T-helper 17 cell (primary cell): Measurements from ENCODE around the gene CFAP73. TPM values are rescaled to one million over a fixed set of nuclear protein-coding genes. Genes with fewer than 3 reads are reported as not detected.

ENCODE experiments used
- ATAC-seq: fragments of 150-1000 bp; cut with Tn5 transposase; 2 replicates; pipeline ENCODE4 v1.10.0; 2021; ENCODE audit warnings: mild to moderate bottlenecking, moderate library complexity
- DNase-seq, 3 donors: peaks; one replicate each; pipeline versions ENCODE4 v3.0.0 to v3.0.0-alpha.2; 2020 to 2021
- H3K9me3 ChIP-seq: one replicate; pipeline ENCODE4 v1.7.0; 2013; ENCODE audit warnings: low read length, mild to moderate bottlenecking; ENCODE audit not compliant: control insufficient read depth, poor library complexity, severe bottlenecking
- H3K27ac Mint-ChIP-seq: one replicate; pipeline ENCODE4 v1.8.0; 2022; ENCODE audit warnings: mild to moderate bottlenecking, moderate library complexity, mixed read lengths
- H3K27me3 Mint-ChIP-seq: one replicate; pipeline ENCODE4 v1.8.0; 2022; ENCODE audit warnings: mixed read lengths
- H3K36me3 Mint-ChIP-seq: one replicate; pipeline ENCODE4 v1.8.0; 2022; ENCODE audit warnings: low read depth, mixed read lengths
- H3K4me1 Mint-ChIP-seq: one replicate; pipeline ENCODE4 v1.8.0; 2022; ENCODE audit warnings: mild to moderate bottlenecking, mixed read lengths
- H3K4me3 Mint-ChIP-seq: one replicate; pipeline ENCODE4 v1.8.0; 2022; ENCODE audit warnings: mild to moderate bottlenecking, moderate library complexity, mixed read lengths
- total RNA-seq, 4 donors: library from RNA in 2 of 4; stranded (reverse) in 2 of 4; gene quantifications; one replicate each; pipeline ENCODE4 v1.2.3 and lab custom pipeline; 2022 to 2026

The CFAP73 gene
- total RNA-seq, 2 donors from 2014 or later: not detected

DNA sequence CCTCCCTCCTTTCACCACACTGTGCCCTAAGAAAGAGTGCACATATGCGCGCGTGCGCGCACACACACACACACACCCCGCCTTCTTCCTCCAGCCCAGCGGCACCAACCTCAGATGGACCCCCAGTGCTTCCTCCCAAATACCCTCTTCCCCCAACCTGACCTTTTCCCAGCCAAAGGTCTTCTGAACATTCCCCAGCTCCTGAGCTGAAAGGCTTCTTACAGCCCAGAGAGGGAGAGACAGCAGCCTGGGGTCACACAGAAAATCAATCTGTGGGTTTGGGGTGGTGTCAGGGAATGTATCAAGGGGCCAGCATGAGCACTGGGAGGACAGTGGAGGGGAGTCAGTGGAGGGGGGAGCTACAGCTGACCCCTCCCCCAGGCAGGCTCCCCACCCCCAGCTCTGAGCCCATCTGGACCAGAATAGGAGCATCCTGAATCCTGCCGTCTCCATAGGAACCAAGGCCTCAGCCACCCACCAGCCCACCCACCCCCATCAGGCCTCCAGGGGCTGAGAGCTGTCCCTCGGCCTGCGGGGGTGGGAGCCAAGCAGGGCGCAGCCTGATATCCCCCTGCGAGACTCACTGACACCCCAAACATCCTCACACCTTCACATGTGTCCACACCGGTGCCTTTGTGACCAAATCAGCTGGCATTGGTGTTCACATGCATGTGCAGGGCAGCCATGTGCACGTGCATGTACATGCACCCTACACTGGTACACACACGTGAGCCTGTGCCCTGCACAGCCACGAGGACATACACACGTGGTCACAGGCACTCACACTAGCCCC lies 19.7 kb upstream of the CFAP73 start:
- no peaks in the 10 kb centered on the region for H3K9me3 ChIP-seq
- Mint-ChIP-seq H3K4me3 (no peak overlapping the region), H3K36me3 (peaks cover 2% of the 10 kb centered on the region), H3K4me1 (peaks cover 10% of the 10 kb centered on the region), H3K27me3 (no peaks in the 10 kb centered on the region), H3K27ac (no peak overlapping the region)
- ATAC-seq: no peak
- DNase-seq: no peak

DNA sequence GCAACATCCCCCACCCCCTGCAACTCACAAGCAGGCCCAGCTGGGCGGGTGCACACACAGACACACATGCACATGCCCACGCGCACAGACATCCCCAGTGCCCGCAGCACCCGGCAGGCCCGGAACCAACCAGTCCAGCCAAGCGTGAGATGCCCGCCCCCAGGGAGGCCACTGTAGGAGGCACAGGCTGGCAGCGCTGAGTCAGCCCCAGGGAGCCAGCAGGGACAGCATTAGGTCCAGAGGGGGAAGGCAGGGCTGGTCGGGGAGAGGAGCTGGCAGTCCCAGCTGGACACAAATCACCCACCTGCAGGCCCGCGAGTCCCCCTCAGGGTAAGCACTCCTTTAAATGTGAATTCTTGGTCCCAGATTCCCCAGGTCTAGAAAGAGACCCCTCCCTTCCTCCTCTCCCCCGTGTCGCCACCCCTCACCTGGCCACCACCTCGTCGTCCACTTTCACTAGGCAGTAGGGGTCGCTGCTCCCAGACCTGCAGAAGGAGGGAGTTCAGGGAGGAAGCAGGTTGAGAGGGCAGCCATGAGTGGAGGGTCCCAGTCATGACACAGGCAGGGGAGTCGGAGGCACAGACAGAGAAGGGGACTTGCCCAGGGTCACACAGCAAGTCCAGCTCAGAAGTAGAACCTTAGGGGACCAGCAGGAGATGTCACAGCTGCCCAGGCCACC lies 18.9 kb upstream of the CFAP73 start:
- no peaks in the 10 kb centered on the region for H3K9me3 ChIP-seq
- no peak overlapping the region for H3K4me3 Mint-ChIP-seq
- no peaks in the 10 kb centered on the region for H3K27me3 Mint-ChIP-seq
- H3K27ac Mint-ChIP-seq: no peak overlapping the region
- no peak for DNase-seq
- peak; percentile 23 for ATAC-seq
- peaks cover 14% of the 10 kb centered on the region for H3K4me1 Mint-ChIP-seq
- peaks cover 2% of the 10 kb centered on the region for H3K36me3 Mint-ChIP-seq

DNA sequence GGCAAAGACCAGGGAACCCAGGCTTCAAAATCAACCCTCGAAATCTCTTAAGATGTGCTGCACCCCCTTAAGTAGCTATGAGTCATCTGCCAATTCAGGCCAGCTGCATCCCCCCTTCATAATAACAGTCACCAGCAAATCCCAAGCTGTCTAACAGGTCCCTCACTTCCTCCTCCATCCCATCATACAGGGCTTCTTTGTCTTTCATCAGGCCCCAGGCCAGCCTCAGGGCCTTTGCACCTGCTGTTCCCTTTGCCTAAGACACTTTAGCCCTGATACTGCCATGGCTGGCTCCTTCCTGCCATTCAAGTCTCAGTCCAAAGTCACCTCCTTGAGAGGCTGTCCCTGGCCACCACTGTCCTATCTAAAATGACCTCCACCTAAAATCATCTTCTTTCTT lies 18.0 kb upstream of the CFAP73 start:
- peak overlapping the region; percentile 83 for H3K27ac Mint-ChIP-seq
- no peaks in the 10 kb centered on the region for H3K9me3 ChIP-seq
- H3K27me3 Mint-ChIP-seq: peaks cover 8% of the 10 kb centered on the region
- no peak overlapping the region for H3K4me3 Mint-ChIP-seq
- peaks cover 18% of the 10 kb centered on the region for H3K4me1 Mint-ChIP-seq
- H3K36me3 Mint-ChIP-seq: peaks cover 2% of the 10 kb centered on the region
- ATAC-seq (no peak), DNase-seq (no peak)

DNA sequence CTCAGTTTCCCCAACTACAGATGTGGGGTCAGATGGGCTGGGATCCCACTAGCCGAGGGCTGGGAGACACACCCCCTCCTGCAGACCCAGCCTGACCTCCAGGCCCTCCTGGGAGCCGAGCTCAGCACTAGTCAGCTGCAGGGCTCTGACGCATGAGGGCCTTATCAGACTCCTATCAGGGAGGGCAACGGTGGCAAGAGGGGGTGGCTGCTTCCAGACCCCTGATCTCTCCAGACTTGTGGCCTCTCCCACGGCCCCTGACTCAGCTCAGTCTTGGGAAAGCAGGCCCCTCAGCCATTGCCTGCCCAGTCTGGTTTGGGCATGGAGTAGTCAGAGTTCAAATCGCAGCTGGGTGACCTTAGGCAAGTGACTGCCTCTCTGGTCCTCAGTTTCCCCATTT lies 16.5 kb upstream of the CFAP73 start:
- Mint-ChIP-seq H3K4me3 (no peak overlapping the region), H3K4me1 (peaks cover 18% of the 10 kb centered on the region), H3K27me3 (peaks cover 12% of the 10 kb centered on the region), H3K36me3 (peaks cover 2% of the 10 kb centered on the region), H3K27ac (no peak overlapping the region)
- no peak for ATAC-seq
- no peak for DNase-seq
- H3K9me3 ChIP-seq: no peaks in the 10 kb centered on the region

DNA sequence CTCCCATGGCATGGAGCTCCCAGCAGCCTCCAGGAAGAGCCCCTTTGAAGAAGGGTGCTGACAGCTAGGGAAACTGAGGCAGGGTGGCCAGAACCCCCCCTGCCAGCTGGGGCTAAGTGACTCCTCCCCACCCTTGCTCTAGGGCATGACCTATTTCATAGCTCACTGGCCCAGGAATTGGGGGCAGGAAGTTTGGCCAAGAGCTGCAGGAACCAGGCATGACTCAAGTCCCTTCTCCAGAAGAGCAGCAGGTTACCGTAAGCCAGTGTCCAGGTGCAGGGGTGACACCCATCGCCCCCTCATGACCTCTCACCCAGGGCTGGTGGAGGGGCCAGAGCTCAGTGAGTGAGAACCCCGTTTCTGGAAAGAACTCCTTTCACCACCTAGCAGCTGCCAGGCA lies 15.9 kb upstream of the CFAP73 start:
- Mint-ChIP-seq H3K4me3 (no peak overlapping the region), H3K27me3 (peaks cover 12% of the 10 kb centered on the region), H3K4me1 (peaks cover 13% of the 10 kb centered on the region), H3K27ac (no peak overlapping the region), H3K36me3 (peaks cover 2% of the 10 kb centered on the region)
- no peaks in the 10 kb centered on the region for H3K9me3 ChIP-seq
- ATAC-seq: no peak
- DNase-seq: no peak

DNA sequence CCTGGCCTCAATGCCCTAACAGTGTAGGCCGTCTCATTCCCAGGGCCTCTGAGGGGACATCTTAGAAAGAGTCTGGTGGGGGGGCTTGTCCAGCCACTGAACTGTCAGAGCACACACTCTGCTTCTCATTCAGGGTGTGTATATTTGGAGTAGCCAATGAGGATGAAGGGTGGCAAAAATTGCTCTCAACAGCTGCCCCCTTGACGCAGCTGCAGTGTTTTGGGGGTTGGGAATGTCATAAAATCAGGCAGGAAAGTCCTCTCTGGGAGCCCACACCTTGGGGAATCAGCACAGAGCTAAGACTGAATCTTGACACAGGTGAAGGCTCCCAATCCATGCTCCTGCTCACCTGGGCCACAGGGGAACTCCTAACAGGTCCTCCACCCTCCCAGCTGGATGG lies 15.5 kb upstream of the CFAP73 start:
- Mint-ChIP-seq H3K4me1 (peaks cover 11% of the 10 kb centered on the region), H3K27me3 (peaks cover 12% of the 10 kb centered on the region), H3K4me3 (no peak overlapping the region), H3K27ac (no peak overlapping the region), H3K36me3 (peaks cover 2% of the 10 kb centered on the region)
- DNase-seq (no peak), ATAC-seq (no peak)
- no peaks in the 10 kb centered on the region for H3K9me3 ChIP-seq

DNA sequence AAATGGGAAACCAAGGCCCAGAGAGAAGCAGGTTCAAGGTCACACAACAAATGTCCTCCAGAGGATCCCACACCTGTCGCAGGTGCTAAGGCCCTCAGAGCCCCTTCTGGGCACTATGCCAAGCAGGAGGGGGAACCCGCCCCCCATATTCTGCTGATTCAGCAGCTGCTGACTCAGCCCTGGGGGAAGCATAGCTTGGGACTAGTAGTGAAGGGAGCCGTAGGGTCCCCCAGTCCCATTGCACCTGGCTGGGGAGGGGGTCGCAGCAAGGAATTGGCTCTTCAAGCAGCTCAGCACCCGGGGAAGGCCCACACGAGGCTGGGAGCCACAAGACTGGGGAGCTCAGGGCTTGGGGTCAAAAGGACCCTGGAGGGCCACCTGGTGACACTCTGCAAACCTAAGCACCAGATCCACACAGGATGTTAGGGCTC lies 15.0 kb upstream of the CFAP73 start:
- peaks cover 12% of the 10 kb centered on the region for H3K27me3 Mint-ChIP-seq
- H3K4me3 Mint-ChIP-seq: no peak overlapping the region
- no peaks in the 10 kb centered on the region for H3K9me3 ChIP-seq
- no peak for DNase-seq
- H3K36me3 Mint-ChIP-seq: peaks cover 2% of the 10 kb centered on the region
- ATAC-seq: no peak
- peaks cover 10% of the 10 kb centered on the region for H3K4me1 Mint-ChIP-seq
- no peak overlapping the region for H3K27ac Mint-ChIP-seq

DNA sequence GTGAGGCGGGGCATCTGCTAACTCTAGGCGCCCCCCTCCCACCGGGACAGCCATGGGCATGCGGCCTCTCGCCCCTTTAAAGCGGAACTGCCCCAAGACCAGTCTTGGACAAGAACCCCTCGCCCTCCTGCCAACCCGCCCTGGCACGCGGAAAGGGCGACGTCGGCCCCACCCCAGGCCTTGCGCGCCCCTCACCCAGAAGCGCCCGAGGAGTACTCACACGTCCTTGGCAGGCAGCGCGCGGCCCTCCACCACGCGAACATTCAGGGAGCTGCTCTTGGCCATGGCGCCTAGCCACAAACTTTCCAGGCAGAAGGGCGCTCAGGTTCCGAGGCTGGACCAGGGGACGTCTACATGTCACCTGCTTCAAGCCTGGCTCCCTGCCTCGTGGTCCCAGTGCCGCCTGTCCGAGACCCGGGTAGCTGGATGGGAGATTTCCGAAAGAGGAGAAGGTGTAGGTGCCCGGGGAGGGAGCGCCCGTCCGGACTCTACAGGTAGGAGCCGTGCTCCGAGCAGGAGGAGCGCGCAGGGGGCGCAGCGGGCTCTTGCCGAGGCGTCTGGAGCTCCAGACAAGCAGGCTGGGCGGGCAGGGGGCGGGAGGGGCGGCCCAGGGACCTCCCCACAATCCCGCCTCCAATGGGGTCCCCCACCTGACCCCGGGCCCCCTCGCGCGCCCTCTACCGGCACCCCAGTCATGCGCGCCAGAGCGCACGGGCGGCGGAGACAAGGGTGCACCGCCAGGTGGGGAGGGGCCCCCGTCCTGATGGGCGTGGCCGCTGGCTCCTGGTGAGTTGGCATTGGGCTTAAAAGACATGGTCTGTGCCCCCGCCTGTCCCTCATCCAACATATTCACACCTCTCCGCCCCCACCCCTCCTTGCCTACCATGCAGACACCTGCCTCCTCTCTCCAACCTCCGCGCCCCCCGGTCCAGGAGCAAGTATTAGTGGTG lies 14.1 kb upstream of the CFAP73 start, which contains the start of gene RASAL1:
TSS of gene RASAL1 (minus strand) at position 584 of the 950 bp plus-strand sequence. CDS start at position 285, 299 bp downstream.
- peaks cover 8% of the 10 kb centered on the region for H3K4me1 Mint-ChIP-seq
- ATAC-seq (peak; percentile 92), DNase-seq (peak; percentile 51 to 77 (median 71))
- H3K9me3 ChIP-seq: no peaks in the 10 kb centered on the region
- H3K27ac Mint-ChIP-seq: peak within 1 kb of the TSS; percentile 51
- peaks cover 2% of the 10 kb centered on the region for H3K36me3 Mint-ChIP-seq
- peak within 1 kb of the TSS; percentile 89 for H3K4me3 Mint-ChIP-seq
- peaks cover 12% of the 10 kb centered on the region for H3K27me3 Mint-ChIP-seq

DNA sequence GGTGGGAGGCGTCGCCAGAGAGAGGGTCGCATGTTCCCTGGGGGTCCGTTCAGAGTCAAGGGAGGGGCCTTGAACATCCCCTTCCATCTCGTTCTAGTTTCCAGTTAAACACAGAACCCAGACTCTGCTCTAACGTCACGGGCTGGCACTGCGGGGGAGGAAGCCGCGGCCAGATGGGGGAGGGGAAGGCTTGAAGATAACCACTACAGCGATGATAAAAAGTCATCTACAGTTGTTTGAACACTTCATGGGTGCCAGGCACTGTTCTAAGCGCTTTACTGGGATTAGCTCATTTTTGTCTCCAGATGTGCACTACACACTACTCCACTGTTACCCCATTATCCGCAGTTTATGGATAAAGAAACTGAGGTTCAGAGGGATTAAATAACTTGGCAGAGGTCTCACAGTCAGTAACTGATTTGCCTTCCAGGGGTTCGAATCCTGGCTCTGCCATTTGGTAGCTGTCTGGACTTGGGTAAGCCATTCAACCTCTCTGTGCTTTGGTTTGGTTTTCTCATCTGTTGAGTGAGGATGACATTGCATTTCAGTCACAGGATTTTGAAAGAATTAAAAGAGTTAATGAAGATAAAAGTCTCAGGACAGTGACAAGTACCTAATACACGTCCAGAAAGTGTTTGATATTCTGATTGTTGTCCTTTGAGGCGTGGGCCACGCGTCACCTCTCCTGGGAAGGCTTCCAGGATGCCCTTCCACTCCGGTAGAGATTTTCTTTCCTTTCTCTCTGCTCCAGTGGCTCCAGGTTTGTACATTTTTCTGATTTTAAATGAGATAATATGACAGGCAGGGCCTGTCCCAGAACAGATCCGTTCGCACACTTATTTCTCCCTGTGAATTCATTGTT lies 13.2 kb upstream of the CFAP73 start:
- H3K27me3 Mint-ChIP-seq: peaks cover 12% of the 10 kb centered on the region
- H3K36me3 Mint-ChIP-seq: peaks cover 2% of the 10 kb centered on the region
- ATAC-seq (peak; percentile 74), DNase-seq (peak in 2 of 3 donors; percentile 23 to 41)
- peaks cover 8% of the 10 kb centered on the region for H3K4me1 Mint-ChIP-seq
- no peaks in the 10 kb centered on the region for H3K9me3 ChIP-seq
- H3K27ac Mint-ChIP-seq: peak overlapping the region; percentile 51
- peak overlapping the region; percentile 89 for H3K4me3 Mint-ChIP-seq

DNA sequence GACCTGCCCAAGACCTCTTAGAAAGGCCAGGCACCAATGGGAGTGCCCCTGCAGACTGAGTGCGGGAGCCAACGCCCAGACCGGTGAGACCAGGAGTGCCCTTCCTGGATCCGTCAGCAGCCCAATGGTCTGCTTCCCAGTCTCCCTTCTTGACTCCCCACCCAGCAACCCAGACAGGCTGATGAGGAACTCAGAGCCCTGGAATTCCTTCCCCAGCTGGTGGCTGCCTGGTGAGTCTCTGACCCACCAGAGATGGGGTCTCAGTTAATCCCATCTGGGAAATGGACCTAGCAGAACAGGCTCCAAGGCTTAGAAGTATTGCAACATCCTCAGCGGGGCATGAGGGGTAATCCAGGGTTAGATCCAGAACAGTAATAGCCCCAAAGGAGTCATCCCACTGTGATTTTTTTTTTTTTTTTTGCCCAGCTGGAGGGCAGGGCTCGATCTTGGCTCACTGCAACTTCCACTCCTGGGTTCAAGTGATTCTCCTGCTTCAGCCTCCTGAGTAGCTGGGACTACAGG lies 12.5 kb upstream of the CFAP73 start:
- DNase-seq (no peak), ATAC-seq (no peak)
- peaks cover 2% of the 10 kb centered on the region for H3K36me3 Mint-ChIP-seq
- H3K4me3 Mint-ChIP-seq: peak overlapping the region; percentile 63
- no peaks in the 10 kb centered on the region for H3K9me3 ChIP-seq
- H3K4me1 Mint-ChIP-seq: peaks cover 8% of the 10 kb centered on the region
- H3K27ac Mint-ChIP-seq: no peak overlapping the region
- H3K27me3 Mint-ChIP-seq: peaks cover 12% of the 10 kb centered on the region

DNA sequence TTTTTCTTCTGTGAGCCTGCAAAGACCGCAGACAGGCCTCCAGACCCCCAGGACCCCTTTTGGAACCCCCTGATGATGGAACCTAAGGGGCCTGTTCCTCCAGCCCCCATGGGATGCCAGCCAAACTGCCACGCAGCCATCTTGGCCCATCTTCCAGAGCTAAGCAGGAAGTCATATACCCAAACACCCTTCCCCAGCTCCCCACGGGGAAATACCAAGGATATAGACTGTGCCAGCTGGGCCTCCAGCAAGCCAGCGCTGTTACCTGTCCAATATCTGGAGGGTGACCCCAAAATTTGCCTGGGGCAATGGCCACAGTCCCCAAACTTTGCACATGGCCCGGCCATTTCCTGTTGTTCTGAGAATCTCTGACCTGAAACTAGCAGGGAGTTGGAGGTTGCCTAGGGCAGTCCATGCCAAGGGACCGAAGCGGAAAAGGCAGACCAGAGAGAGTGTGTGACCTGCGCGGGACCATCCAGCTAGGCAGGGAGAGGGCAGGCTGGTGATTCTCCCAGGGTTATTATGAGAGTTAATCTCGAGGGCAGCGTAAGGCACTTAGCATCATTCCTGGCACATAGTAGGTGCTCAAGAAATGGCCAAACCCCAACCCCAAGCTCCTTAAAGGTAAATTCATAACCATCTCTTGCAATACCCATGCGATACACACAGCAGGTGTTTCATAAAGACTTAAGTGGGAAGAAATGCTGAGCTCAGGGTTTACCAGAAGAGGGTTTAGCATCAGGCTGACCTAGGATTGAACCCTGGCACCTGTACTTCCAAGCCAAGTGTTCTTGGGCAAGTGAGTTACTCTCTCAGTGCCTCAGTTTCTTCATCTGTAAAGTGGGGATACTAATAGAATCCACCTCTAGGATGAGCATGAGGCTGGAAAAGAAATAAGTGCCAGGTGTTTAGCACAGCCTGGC lies 11.4 kb upstream of the CFAP73 start:
- no peaks in the 10 kb centered on the region for H3K36me3 Mint-ChIP-seq
- H3K4me3 Mint-ChIP-seq: no peak overlapping the region
- no peaks in the 10 kb centered on the region for H3K9me3 ChIP-seq
- peaks cover 8% of the 10 kb centered on the region for H3K4me1 Mint-ChIP-seq
- peaks cover 12% of the 10 kb centered on the region for H3K27me3 Mint-ChIP-seq
- DNase-seq (no peak), ATAC-seq (no peak)
- H3K27ac Mint-ChIP-seq: no peak overlapping the region
